Measurements from ENCODE around the gene ZBTB32.

- TF ChIP-seq POLR2A (IDR thresholded peaks at IDR 0.05; ENCODE audit: borderline replicate concordance, extremely low read depth, insufficient read depth, insufficient read length) (no peak), CTCF (IDR thresholded peaks at IDR 0.05 in 2 of 3, conservative IDR thresholded peaks at IDR 0.05 in 1 of 3; ENCODE audit: borderline replicate concordance in 1 of 3, insufficient read depth in 1 of 3, low read depth in 2 of 3, low read length in 2 of 3) (no peak), EZH2 (IDR thresholded peaks at IDR 0.05) (no peak)
Measured at GRCh38 chr19:35696835-35697234, 7.5 kb upstream of the ZBTB32 start.

Data from HCT116 (cell line).